Measurements from ENCODE around the gene REEP6.

The REEP6 gene

DNA sequence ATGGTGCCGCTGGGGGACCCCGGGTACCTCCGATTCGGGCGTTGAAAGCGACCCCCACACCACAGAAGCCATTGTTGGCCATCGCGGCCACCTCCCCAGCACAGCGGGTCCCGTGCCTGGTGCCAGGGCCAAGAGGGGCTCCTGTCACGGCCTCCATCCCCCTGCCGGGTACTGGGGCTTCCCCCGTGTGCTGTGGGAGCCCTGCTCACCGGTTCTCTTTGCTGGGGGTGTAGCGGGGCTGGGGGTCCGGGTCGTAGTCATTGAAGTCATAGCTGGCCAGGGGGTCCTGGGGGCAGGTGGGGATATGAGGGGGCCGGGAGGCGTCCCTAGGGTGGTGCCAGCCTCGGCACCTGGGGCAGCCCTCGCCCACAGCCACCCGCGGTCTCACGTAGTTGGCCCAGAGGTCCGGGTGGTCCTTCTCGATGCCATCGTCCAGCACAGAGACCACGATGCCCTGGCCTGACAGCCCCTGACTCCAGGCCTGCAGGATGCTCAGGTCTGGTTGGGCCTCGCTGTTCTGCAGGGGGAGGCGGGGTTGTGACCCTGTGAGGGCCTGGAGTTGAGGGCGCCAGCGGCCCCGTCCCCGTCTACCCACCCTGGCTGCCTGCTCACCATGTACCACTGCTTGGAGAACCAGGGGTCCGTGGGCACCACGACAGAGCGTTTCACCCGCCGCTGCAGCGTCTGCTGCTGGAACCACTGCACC lies 3.3 kb upstream of the REEP6 start:
- no peak for DNase-seq (ENCODE audit: low read depth)
- Histone ChIP-seq H3K4me1 (ENCODE audit: control insufficient read depth, insufficient read depth, low read length) (peaks cover 5% of the 10 kb centered on the region), H3K36me3 (ENCODE audit: control insufficient read depth, insufficient read depth, low read length, severe bottlenecking) (no peaks in the 10 kb centered on the region), H3K9ac (ENCODE audit: low read length) (no peak overlapping the region), H3K4me3 (ENCODE audit: low read length) (no peak overlapping the region), H3K9me3 (ENCODE audit: control insufficient read depth, low read length) (no peaks in the 10 kb centered on the region), H3K27me3 (replicated peaks; ENCODE audit: control insufficient read depth, insufficient read depth, low read length) (peaks cover 6% of the 10 kb centered on the region)

DNA sequence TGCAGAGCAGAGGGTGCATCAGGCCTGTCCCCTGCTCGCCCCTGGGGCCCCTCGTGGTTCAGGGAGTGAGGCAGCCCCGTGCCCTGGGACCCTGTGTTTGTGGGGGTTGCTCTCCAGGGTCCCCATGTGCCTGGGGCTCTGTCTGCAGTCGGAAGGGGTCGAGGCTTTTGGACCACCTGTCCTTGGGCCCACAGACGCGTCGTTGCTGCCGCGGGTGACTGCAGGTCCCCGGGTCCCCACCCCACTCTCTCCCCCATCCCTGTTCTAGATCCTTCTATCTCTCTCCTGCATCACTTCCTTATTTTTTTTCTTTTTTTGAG lies 2.7 kb upstream of the REEP6 start:
- peaks cover 6% of the 10 kb centered on the region for H3K27me3 ChIP-seq (replicated peaks; ENCODE audit: control insufficient read depth, insufficient read depth, low read length)
- no peak for DNase-seq (ENCODE audit: low read depth)
- peaks cover 10% of the 10 kb centered on the region for H3K4me1 ChIP-seq (ENCODE audit: control insufficient read depth, insufficient read depth, low read length)
- H3K4me3 ChIP-seq (ENCODE audit: low read length): no peak overlapping the region
- H3K9me3 ChIP-seq (ENCODE audit: control insufficient read depth, low read length): no peaks in the 10 kb centered on the region
- no peak overlapping the region for H3K9ac ChIP-seq (ENCODE audit: low read length)
- H3K36me3 ChIP-seq (ENCODE audit: control insufficient read depth, insufficient read depth, low read length, severe bottlenecking): no peaks in the 10 kb centered on the region

GRCh38 chr19:1489463-1490310 lies 1.3 kb upstream of the REEP6 start:
- no peak for DNase-seq (ENCODE audit: low read depth)
- Histone ChIP-seq H3K36me3 (ENCODE audit: control insufficient read depth, insufficient read depth, low read length, severe bottlenecking) (no peaks in the 10 kb centered on the region), H3K4me3 (ENCODE audit: low read length) (peak overlapping the region; percentile 88), H3K9me3 (ENCODE audit: control insufficient read depth, low read length) (no peaks in the 10 kb centered on the region), H3K27me3 (replicated peaks; ENCODE audit: control insufficient read depth, insufficient read depth, low read length) (peaks cover 6% of the 10 kb centered on the region), H3K9ac (ENCODE audit: low read length) (peak overlapping the region; percentile 71), H3K4me1 (ENCODE audit: control insufficient read depth, insufficient read depth, low read length) (peaks cover 19% of the 10 kb centered on the region)

DNA sequence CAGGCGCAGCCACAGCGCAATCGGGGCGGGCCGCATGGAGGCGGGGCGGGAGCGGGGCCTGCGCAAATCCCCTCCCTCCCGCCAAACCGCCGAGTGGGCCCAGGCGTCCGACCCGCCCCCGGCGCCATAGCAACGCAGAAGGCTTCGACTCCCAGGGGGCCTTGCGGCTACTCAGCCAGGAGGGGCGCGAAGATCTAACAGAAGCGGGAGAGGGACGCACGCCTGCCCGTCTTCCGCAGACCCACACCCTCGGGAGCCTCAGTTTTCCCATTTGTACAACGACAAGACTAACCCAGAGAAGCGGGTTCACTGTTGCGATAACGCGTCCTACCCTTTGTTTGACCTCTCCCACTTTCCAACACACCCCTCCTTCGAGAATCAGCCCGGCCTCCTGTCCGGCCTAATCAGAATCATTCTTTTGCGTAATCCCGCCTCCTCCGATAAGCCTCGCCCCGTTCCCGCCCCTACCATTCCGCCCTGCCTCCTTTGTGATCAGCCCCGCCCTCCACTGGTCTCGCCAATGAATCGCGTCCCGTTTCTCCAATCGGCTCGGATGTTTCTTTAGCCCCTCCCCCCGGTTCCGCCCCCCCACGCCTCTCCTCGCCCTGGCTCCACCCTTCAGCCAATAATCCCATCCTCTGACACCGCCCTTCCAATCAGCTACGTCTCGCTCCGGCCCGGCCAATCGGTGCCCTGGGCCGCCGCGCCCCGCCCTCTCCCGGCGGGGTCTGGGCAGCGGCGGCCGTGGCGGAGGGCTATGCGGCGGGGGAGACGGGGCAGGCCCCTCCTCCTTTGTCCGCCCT lies 469 bp upstream of the REEP6 start, which contains the start of gene PCSK4:
Gene PCSK4 (minus strand): TSS at position 40 of the 803 bp plus-strand sequence. CDS start 4 bp downstream, at position 36.
- H3K36me3 ChIP-seq (ENCODE audit: control insufficient read depth, insufficient read depth, low read length, severe bottlenecking): no peaks in the 10 kb centered on the region
- H3K4me1 ChIP-seq (ENCODE audit: control insufficient read depth, insufficient read depth, low read length): peaks cover 19% of the 10 kb centered on the region
- DNase-seq (ENCODE audit: low read depth): peak; percentile 100
- peaks cover 11% of the 10 kb centered on the region for H3K27me3 ChIP-seq (replicated peaks; ENCODE audit: control insufficient read depth, insufficient read depth, low read length)
- no peaks in the 10 kb centered on the region for H3K9me3 ChIP-seq (ENCODE audit: control insufficient read depth, low read length)
- H3K9ac ChIP-seq (ENCODE audit: low read length): peak within 1 kb of the TSS; percentile 75
- peak within 1 kb of the TSS; percentile 88 for H3K4me3 ChIP-seq (ENCODE audit: low read length)

- H3K4me3 ChIP-seq (ENCODE audit: low read length): peak overlapping the region; percentile 81
- H3K9ac ChIP-seq (ENCODE audit: low read length): peak overlapping the region; percentile 75
- no peaks in the 10 kb centered on the region for H3K9me3 ChIP-seq (ENCODE audit: control insufficient read depth, low read length)
- no peak for DNase-seq (ENCODE audit: low read depth)
- peaks cover 19% of the 10 kb centered on the region for H3K4me1 ChIP-seq (ENCODE audit: control insufficient read depth, insufficient read depth, low read length)
- no peaks in the 10 kb centered on the region for H3K36me3 ChIP-seq (ENCODE audit: control insufficient read depth, insufficient read depth, low read length, severe bottlenecking)
- peaks cover 22% of the 10 kb centered on the region for H3K27me3 ChIP-seq (replicated peaks; ENCODE audit: control insufficient read depth, insufficient read depth, low read length)
These were observed 829 bp downstream of the REEP6 start for GRCh38 chr19:1491849-1492170.

- peaks cover 19% of the 10 kb centered on the region for H3K4me1 ChIP-seq (ENCODE audit: control insufficient read depth, insufficient read depth, low read length)
- DNase-seq (ENCODE audit: low read depth): no peak
- H3K9me3 ChIP-seq (ENCODE audit: control insufficient read depth, low read length): no peaks in the 10 kb centered on the region
- no peak overlapping the region for H3K9ac ChIP-seq (ENCODE audit: low read length)
- H3K36me3 ChIP-seq (ENCODE audit: control insufficient read depth, insufficient read depth, low read length, severe bottlenecking): no peaks in the 10 kb centered on the region
- H3K4me3 ChIP-seq (ENCODE audit: low read length): no peak overlapping the region
- H3K27me3 ChIP-seq (replicated peaks; ENCODE audit: control insufficient read depth, insufficient read depth, low read length): peaks cover 23% of the 10 kb centered on the region
These were observed 1.6 kb downstream of the REEP6 start for GRCh38 chr19:1492474-1493006.

DNA sequence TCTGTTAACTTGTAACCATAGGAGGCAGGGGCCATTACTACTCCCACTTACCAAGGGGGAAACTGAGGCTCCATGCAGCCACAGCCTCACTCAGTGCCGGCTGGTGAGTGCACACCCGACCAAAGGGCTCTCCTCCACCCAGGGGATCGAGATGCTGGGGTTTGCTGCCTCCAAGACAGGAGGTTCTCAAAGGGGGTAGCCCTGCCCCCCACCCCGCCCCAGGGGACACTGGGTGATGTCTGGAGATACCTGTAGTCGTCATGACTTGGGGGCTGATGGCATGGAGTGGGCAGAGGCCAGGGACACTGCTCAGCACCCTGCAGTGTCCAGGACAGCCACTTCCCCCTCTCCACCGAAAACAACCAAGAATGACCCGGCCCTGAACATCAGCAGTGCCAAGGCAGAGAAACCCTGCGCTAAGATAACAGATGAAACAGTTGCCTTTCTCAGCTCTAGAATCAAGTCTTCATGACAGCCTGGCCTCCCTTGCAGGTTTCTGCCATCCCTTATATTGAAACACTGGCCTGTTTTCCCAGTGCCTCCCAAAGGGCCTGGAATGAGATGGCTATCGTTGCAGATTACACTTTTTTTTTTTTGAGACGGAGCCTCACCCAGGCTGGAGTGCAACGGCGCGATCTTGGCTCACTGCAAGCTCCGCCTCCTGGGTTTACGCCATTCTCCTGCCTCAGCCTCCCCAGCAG lies 3.3 kb downstream of the REEP6 start:
- Histone ChIP-seq H3K4me3 (ENCODE audit: low read length) (no peak overlapping the region), H3K9ac (ENCODE audit: low read length) (no peak overlapping the region), H3K27me3 (replicated peaks; ENCODE audit: control insufficient read depth, insufficient read depth, low read length) (peaks cover 23% of the 10 kb centered on the region), H3K4me1 (ENCODE audit: control insufficient read depth, insufficient read depth, low read length) (peaks cover 19% of the 10 kb centered on the region), H3K9me3 (ENCODE audit: control insufficient read depth, low read length) (no peaks in the 10 kb centered on the region), H3K36me3 (ENCODE audit: control insufficient read depth, insufficient read depth, low read length, severe bottlenecking) (no peaks in the 10 kb centered on the region)
- DNase-seq (ENCODE audit: low read depth): no peak

DNA sequence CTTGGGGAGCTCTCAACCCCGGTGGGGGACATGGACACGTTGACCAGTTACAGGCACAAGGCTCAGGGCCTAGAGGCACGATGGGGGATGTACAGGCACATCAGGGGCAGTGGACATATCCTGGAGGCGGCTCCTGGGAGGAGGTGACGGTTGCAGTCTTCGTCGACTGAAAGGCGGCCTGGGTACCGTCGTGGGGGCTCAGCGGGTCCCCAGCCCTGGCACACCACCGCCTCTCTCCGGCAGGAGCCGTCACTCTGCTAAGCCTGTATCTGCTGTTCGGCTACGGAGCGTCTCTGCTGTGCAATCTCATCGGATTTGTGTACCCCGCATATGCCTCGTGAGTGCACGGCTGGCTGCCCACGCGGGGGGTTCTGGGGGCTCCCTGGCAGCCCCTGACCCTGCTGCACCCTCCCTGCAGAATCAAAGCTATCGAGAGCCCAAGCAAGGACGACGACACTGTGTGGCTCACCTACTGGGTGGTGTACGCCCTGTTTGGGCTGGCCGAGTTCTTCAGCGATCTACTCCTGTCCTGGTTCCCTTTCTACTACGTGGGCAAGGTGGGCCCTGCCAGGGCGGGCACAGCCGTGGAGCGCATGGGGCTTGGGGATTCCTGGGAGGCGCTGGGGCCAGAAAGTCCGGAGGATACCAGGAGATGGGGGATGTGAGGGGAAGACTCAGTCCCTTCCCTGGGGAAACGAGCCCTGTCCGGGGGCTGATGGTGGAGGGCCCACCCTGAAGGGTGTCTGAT lies 4.2 kb downstream of the REEP6 start:
- Histone ChIP-seq H3K27me3 (replicated peaks; ENCODE audit: control insufficient read depth, insufficient read depth, low read length) (peaks cover 23% of the 10 kb centered on the region), H3K4me1 (ENCODE audit: control insufficient read depth, insufficient read depth, low read length) (peaks cover 19% of the 10 kb centered on the region), H3K4me3 (ENCODE audit: low read length) (no peak overlapping the region), H3K9me3 (ENCODE audit: control insufficient read depth, low read length) (no peaks in the 10 kb centered on the region), H3K9ac (ENCODE audit: low read length) (no peak overlapping the region), H3K36me3 (ENCODE audit: control insufficient read depth, insufficient read depth, low read length, severe bottlenecking) (no peaks in the 10 kb centered on the region)
- no peak for DNase-seq (ENCODE audit: low read depth)

GRCh38 chr19:1495799-1496713 lies 5.1 kb downstream of the REEP6 start:
- peaks cover 23% of the 10 kb centered on the region for H3K27me3 ChIP-seq (replicated peaks; ENCODE audit: control insufficient read depth, insufficient read depth, low read length)
- H3K4me3 ChIP-seq (ENCODE audit: low read length): no peak overlapping the region
- peaks cover 19% of the 10 kb centered on the region for H3K4me1 ChIP-seq (ENCODE audit: control insufficient read depth, insufficient read depth, low read length)
- H3K36me3 ChIP-seq (ENCODE audit: control insufficient read depth, insufficient read depth, low read length, severe bottlenecking): no peaks in the 10 kb centered on the region
- H3K9ac ChIP-seq (ENCODE audit: low read length): no peak overlapping the region
- DNase-seq (ENCODE audit: low read depth): no peak
- no peaks in the 10 kb centered on the region for H3K9me3 ChIP-seq (ENCODE audit: control insufficient read depth, low read length)

Measured in adipocyte (in vitro differentiated cells).